Esophagus squamous epithelium (tissue), 5 donors: ENCODE data around the gene CACNG4. TPM values are rescaled to one million over a fixed set of nuclear protein-coding genes. Genes with fewer than 3 reads are reported as not detected.

Source experiments
- DNase-seq: peaks from one replicate; lab custom pipeline; 2025; lab: John Stamatoyannopoulos, UW
- H3K27ac ChIP-seq, 4 donors: fragments of 200-600 bp; sonication (generic); one replicate each; pipeline ENCODE4 v1.5.1; 2016 to 2019; ENCODE audit warnings: mild to moderate bottlenecking in 1 of 4
- H3K27me3 ChIP-seq, 4 donors: fragments of 200-600 bp; sonication (generic); 1 replicate in 3 of 4; 2 replicates in 1 of 4; pipeline versions ENCODE4 v1.5.1 to v1.6.0; 2017 to 2021; ENCODE audit warnings: antibody characterized with exemption in 1 of 4
- H3K36me3 ChIP-seq, 3 donors: fragments of 200-600 bp; sonication (generic); one replicate each; pipeline ENCODE4 v1.5.1; 2016 to 2019
- H3K4me1 ChIP-seq, 3 donors: fragments of 200-600 bp; sonication (generic); one replicate each; pipeline ENCODE4 v1.5.1; 2017 to 2019
- H3K4me3 ChIP-seq, 4 donors: fragments of 200-600 bp; sonication (generic); 1 replicate in 3 of 4; 2 replicates in 1 of 4; pipeline ENCODE4 v1.5.1; 2016 to 2019; ENCODE audit warnings: mild to moderate bottlenecking in 2 of 4, moderate library complexity in 1 of 4
- H3K9me3 ChIP-seq, 3 donors: fragments of 200-600 bp; sonication (generic); one replicate each; pipeline ENCODE4 v1.5.1; 2016 to 2019
- CTCF ChIP-seq, 6 experiments: fragments of 450-650 bp in 4 of 6; fragments of 200-600 bp in 2 of 6; sonication (generic) in 2 of 6; IDR thresholded peaks; one replicate each; pipeline ENCODE4 v1.5.1; 2016 to 2019; ENCODE audit warnings: antibody characterized with exemption in 6 of 6, mild to moderate bottlenecking in 4 of 6, moderate library complexity in 4 of 6
- POLR2A ChIP-seq, 4 donors: fragments of 450-650 bp; IDR thresholded peaks; one replicate each; pipeline ENCODE4 v1.6.1; 2017; ENCODE audit warnings: antibody characterized with exemption in 4 of 4, mild to moderate bottlenecking in 4 of 4, moderate library complexity in 3 of 4
- whole genome bisulfite sequencing, 2 donors: methylation state at CpG; one replicate each; pipeline ENCODE4 v1.1.5; 2018; 5-methylcytosine and 5-hydroxymethylcytosine counted together
- intact Hi-C: fragments of 100-400 bp; cut with DNase I; formaldehyde crosslinking; loops from one replicate; pipeline ENCODE4 v1.15.0; 2022
- total RNA-seq, 4 donors: library from RNA; depleted of rRNA; stranded (reverse); fragments of >200 nt; gene quantifications; one replicate each; pipeline ENCODE4 v1.1.0, GENCODE V29; 2016
- donor health status: DM: yes; HTN: yes; CAD: no.

Gene CACNG4
- total RNA-seq, 4 donors from 2014 or later, result 0.08 to 0.38 (median 0.31) TPM; not detected in 1

GRCh38 chr17:67050066-67050465 is 85.6 kb downstream of the CACNG4 start:
- TF ChIP-seq POLR2A (IDR thresholded peaks at IDR 0.05) (no peak), CTCF (IDR thresholded peaks at IDR 0.05) (no peak)
- intact Hi-C loops, result no loop called here
- no peak for DNase-seq

GRCh38 chr17:67050471-67051154 is 86.1 kb downstream of the CACNG4 start:
- DNase-seq, result no peak
- H3K27ac ChIP-seq, result no peak overlapping the region
- peaks cover 0 to 28% (median 17%) of the 10 kb centered on the region in 3 donors for H3K9me3 ChIP-seq
- no peaks in the 10 kb centered on the region for H3K27me3 ChIP-seq
- intact Hi-C loops, result no loop called here
- TF ChIP-seq POLR2A (IDR thresholded peaks at IDR 0.05) (no peak), CTCF (IDR thresholded peaks at IDR 0.05) (no peak)
- H3K4me1 ChIP-seq, result no peaks in the 10 kb centered on the region
- H3K4me3 ChIP-seq, result no peak overlapping the region
- 81 to 84% methylated on average over 4 to 6 of the region's 6 CpGs for WGBS, 2 donors
- H3K36me3 ChIP-seq, result no peaks in the 10 kb centered on the region

More at GRCh38 chr17:67050066-67050465, 85.6 kb downstream of the CACNG4 start:
- 100% methylated on average over 1 of the region's 1 CpG for WGBS, 2 donors
- no peak overlapping the region for H3K4me3 ChIP-seq
- H3K9me3 ChIP-seq, result peaks cover 0 to 28% (median 17%) of the 10 kb centered on the region in 3 donors
- no peak overlapping the region for H3K27ac ChIP-seq
- no peaks in the 10 kb centered on the region for H3K4me1 ChIP-seq
- H3K27me3 ChIP-seq, result peaks cover 0 to 1% (median 0%) of the 10 kb centered on the region in 4 donors
- H3K36me3 ChIP-seq, result no peaks in the 10 kb centered on the region

DNA sequence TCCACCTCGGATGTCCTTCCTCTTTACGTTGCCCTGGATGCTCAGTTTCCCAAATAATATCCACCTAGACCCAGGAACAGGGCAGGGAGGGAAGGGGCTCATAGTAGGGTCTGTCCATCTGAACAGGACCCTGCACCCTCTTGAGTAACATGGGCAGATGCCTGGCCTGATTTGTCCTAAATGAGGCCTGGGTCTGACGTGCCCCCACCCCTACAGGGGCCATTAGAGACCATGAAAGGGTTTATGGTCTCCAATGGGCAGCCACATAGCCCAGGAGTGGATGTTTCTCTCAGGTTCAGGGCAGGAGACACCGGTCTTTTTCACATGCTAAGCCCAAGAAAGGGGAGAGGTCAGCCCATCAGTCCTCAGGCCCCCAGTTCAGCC is 86.6 kb downstream of the CACNG4 start:
- H3K4me3 ChIP-seq, result no peak overlapping the region
- peaks cover 0 to 28% (median 17%) of the 10 kb centered on the region in 3 donors for H3K9me3 ChIP-seq
- H3K27ac ChIP-seq, result no peak overlapping the region
- H3K27me3 ChIP-seq, result no peaks in the 10 kb centered on the region
- DNase-seq, result no peak
- H3K36me3 ChIP-seq, result no peaks in the 10 kb centered on the region
- WGBS, 2 donors, result 80 to 92% methylated on average over 2 to 3 of the region's 4 CpGs
- no peaks in the 10 kb centered on the region for H3K4me1 ChIP-seq
- intact Hi-C loops, result no loop called here
- TF ChIP-seq CTCF (IDR thresholded peaks at IDR 0.05), result no peak
- no peak for TF ChIP-seq POLR2A (IDR thresholded peaks at IDR 0.05)

- H3K36me3 ChIP-seq, result no peaks in the 10 kb centered on the region
- no peak overlapping the region for H3K27ac ChIP-seq
- intact Hi-C loops, result no loop called here
- no peaks in the 10 kb centered on the region for H3K27me3 ChIP-seq
- TF ChIP-seq POLR2A (IDR thresholded peaks at IDR 0.05) (no peak), CTCF (IDR thresholded peaks at IDR 0.05) (no peak)
- peaks cover 0 to 28% (median 17%) of the 10 kb centered on the region in 3 donors for H3K9me3 ChIP-seq
- no peak for DNase-seq
- H3K4me3 ChIP-seq, result no peak overlapping the region
- WGBS, 2 donors, result 90 to 93% methylated on average over 4 to 5 of the region's 5 CpGs
- H3K4me1 ChIP-seq, result no peaks in the 10 kb centered on the region
Observed at GRCh38 chr17:67051837-67052236, 87.3 kb downstream of the CACNG4 start.

GRCh38 chr17:67052720-67053437 is 88.4 kb downstream of the CACNG4 start:
- Histone ChIP-seq H3K4me3 (no peak overlapping the region), H3K36me3 (no peaks in the 10 kb centered on the region), H3K9me3 (peaks cover 0 to 26% (median 12%) of the 10 kb centered on the region in 3 donors), H3K27me3 (no peaks in the 10 kb centered on the region), H3K27ac (no peak overlapping the region), H3K4me1 (no peaks in the 10 kb centered on the region)
- intact Hi-C loops, result no loop called here
- DNase-seq, result no peak
- WGBS, 2 donors, result 86 to 88% methylated on average over 7 to 8 of the region's 9 CpGs
- no peak for TF ChIP-seq CTCF (IDR thresholded peaks at IDR 0.05)
- TF ChIP-seq POLR2A (IDR thresholded peaks at IDR 0.05), result no peak
